ENCODE results near the gene PLA2G4D. TPM values are rescaled to one million over a fixed set of nuclear protein-coding genes. Genes with fewer than 3 reads are reported as not detected.

The PLA2G4D gene
- total and polyA plus RNA-seq, 2 experiments from 2014 or later: 0.07 to 0.15 TPM

GRCh38 chr15:42082823-42083604, 11.3 kb downstream of the PLA2G4D start (continued):
- no peak for TF ChIP-seq ETS1 (IDR thresholded peaks at IDR 0.05)
- TF ChIP-seq EZH2 (IDR thresholded peaks at IDR 0.05; ENCODE audit: low read depth, unreplicated experiment): no peak
- TF ChIP-seq, protein P1, sequence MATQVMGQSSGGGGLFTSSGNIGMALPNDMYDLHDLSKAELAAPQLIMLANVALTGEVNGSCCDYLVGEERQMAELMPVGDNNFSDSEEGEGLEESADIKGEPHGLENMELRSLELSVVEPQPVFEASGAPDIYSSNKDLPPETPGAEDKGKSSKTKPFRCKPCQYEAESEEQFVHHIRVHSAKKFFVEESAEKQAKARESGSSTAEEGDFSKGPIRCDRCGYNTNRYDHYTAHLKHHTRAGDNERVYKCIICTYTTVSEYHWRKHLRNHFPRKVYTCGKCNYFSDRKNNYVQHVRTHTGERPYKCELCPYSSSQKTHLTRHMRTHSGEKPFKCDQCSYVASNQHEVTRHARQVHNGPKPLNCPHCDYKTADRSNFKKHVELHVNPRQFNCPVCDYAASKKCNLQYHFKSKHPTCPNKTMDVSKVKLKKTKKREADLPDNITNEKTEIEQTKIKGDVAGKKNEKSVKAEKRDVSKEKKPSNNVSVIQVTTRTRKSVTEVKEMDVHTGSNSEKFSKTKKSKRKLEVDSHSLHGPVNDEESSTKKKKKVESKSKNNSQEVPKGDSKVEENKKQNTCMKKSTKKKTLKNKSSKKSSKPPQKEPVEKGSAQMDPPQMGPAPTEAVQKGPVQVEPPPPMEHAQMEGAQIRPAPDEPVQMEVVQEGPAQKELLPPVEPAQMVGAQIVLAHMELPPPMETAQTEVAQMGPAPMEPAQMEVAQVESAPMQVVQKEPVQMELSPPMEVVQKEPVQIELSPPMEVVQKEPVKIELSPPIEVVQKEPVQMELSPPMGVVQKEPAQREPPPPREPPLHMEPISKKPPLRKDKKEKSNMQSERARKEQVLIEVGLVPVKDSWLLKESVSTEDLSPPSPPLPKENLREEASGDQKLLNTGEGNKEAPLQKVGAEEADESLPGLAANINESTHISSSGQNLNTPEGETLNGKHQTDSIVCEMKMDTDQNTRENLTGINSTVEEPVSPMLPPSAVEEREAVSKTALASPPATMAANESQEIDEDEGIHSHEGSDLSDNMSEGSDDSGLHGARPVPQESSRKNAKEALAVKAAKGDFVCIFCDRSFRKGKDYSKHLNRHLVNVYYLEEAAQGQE (IDR thresholded peaks at IDR 0.05; ENCODE audit: unreplicated experiment): no peak

GRCh38 chr15:42082141-42082540, 12.2 kb downstream of the PLA2G4D start:
- no peaks in the 10 kb centered on the region; the same call in 2 of the 3 replicates for H3K9me3 Mint-ChIP-seq
- no peaks in the 10 kb centered on the region for H4K20me1 ChIP-seq (replicated peaks; ENCODE audit: insufficient read depth)
- H3K4me1 Mint-ChIP-seq: peaks cover 34% of the 10 kb centered on the region

More at GRCh38 chr15:42082141-42082540, 12.2 kb downstream of the PLA2G4D start:
- peaks cover 10% of the 10 kb centered on the region for H3K27me3 Mint-ChIP-seq (ENCODE audit: insufficient read depth, low read depth, poor library complexity)
- no peak for DNase-seq (ENCODE audit: low spot score)
- no peaks in the 10 kb centered on the region for H3K27me3 ChIP-seq (ENCODE audit: insufficient read depth)
- H3K4me3 ChIP-seq: no peak overlapping the region
- H3K4me2 ChIP-seq: no peak overlapping the region
- H2AFZ ChIP-seq: no peak overlapping the region
- H3K27ac Mint-ChIP-seq: no peak overlapping the region
- H3F3A ChIP-seq (replicated peaks; ENCODE audit: low read depth): no peaks in the 10 kb centered on the region
- H3K36me3 Mint-ChIP-seq (ENCODE audit: low read depth): no peaks in the 10 kb centered on the region
- no peaks in the 10 kb centered on the region for H3K36me3 ChIP-seq (ENCODE audit: insufficient read depth)
- H3K27ac ChIP-seq (ENCODE audit: low read depth): no peak overlapping the region
- peaks cover 21% of the 10 kb centered on the region for H3K4me1 ChIP-seq (ENCODE audit: insufficient read depth)
- no peaks in the 10 kb centered on the region for H3K79me2 ChIP-seq (replicated peaks; ENCODE audit: insufficient read depth)
- no peaks in the 10 kb centered on the region for H3K9me2 ChIP-seq (ENCODE audit: insufficient read depth)
- ATAC-seq: no peak
- no peak overlapping the region for H3K4me3 Mint-ChIP-seq
- TF ChIP-seq POLR2AphosphoS5 (IDR thresholded peaks at IDR 0.05; ENCODE audit: low read depth): no peak
- no peak for TF ChIP-seq ZNF462 (CRISPR knock-in tag; IDR thresholded peaks at IDR 0.05)
- TF ChIP-seq ZNF331 (CRISPR knock-in tag; IDR thresholded peaks at IDR 0.05; ENCODE audit: low read depth): no peak
- no peak for TF ChIP-seq NANOG (IDR thresholded peaks at IDR 0.05; ENCODE audit: borderline replicate concordance)
- no peak for TF ChIP-seq CREB1 (CRISPR knock-in tag; IDR thresholded peaks at IDR 0.05; ENCODE audit: low read depth)
- TF ChIP-seq, protein P2, sequence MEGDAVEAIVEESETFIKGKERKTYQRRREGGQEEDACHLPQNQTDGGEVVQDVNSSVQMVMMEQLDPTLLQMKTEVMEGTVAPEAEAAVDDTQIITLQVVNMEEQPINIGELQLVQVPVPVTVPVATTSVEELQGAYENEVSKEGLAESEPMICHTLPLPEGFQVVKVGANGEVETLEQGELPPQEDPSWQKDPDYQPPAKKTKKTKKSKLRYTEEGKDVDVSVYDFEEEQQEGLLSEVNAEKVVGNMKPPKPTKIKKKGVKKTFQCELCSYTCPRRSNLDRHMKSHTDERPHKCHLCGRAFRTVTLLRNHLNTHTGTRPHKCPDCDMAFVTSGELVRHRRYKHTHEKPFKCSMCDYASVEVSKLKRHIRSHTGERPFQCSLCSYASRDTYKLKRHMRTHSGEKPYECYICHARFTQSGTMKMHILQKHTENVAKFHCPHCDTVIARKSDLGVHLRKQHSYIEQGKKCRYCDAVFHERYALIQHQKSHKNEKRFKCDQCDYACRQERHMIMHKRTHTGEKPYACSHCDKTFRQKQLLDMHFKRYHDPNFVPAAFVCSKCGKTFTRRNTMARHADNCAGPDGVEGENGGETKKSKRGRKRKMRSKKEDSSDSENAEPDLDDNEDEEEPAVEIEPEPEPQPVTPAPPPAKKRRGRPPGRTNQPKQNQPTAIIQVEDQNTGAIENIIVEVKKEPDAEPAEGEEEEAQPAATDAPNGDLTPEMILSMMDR (conservative IDR thresholded peaks at IDR 0.05; ENCODE audit: low read depth in 2 of 2): no peak
- TF ChIP-seq EZH2 (IDR thresholded peaks at IDR 0.05; ENCODE audit: low read depth, unreplicated experiment): no peak
